HG03196 (cell line): Measurements from ENCODE around the gene GIMAP5.

Experiments used
- ATAC-seq: cut with Tn5 transposase; IDR thresholded peaks from one replicate; pipeline ENCODE4 v1.9.1; 2021; ENCODE audit not compliant: unreplicated experiment

Gene GIMAP5

DNA sequence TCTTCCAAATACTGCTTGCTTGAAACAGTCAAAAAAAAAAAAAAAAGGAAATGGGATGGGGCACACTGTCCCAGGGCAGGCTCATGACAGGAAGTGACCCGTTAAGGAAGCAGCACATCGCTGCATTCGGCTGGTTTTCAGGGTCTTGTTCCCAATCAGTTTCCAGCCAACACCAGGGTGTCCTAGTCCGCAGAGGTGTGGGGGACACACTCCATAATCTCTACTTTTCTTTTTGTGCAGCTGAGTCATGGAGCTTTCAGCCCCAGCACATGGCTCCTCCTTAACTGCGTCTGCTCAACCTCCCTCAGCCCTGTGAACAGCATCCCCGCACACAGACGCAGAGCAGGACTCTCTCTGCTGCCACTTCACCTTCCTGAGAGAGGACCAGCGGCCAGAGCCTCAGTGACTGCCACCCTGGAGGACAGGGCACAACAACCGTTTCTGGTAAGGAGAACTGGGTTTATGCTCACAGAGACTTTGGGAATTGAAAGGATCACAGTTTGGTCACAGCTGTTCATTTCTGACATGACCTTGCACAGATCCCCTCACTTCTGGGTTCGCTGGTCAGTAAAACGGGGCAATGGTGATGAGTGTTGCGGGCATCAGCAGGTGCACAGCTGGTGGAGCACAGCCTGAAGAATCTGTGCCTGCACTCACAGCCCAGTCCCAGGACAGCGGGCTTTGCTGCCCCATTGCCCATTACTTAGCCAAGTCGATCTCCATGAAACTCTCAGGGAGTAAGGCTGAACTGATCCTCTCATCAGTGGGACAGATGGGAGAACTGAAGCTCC is at the start of gene GIMAP5:
Gene GIMAP5 (plus strand): TSS at position 154 of the 791 bp plus-strand sequence. CDS start 3,467 bp downstream, outside the sequence.
- no peak for ATAC-seq

DNA sequence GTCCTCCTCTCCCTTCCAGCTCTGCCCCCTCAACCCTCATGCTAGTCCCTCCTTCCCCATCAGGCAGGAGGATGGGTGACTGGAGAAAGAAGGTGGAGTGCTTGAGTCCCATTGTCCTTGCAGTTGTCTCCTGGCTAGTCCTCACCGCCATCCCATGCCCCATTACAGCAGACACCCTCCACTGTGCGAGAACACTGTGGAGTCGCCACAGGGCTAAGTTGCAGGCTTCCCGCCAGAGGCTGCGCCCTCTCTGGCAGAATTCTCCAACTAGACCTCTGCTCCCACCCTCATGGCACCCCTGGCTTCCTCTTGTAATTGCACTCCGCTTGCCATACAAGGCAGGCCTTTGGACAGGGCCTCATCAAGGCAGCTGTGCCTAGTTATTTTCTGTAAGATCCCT is 48.6 kb upstream of the GIMAP5 start:
- no peak for ATAC-seq

DNA sequence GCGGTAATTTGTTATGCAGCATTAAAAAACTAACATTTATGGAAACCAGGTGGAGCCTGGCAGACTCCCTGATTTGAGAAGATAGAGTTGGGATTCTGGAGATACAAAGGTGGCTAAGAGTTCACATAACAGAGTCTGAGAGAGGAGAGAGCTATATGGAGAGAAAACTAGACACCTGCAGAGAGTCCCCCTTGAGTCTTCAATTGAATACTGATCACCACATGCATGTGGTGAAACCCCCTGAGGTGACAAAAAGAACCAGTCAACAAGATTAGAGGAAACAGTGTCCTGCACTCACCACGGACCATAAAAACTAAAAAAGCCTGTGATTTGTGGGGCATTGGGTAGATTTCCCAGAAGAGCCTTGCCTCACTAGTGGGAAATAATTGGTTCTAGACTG is 41.6 kb upstream of the GIMAP5 start:
- no peak for ATAC-seq

DNA sequence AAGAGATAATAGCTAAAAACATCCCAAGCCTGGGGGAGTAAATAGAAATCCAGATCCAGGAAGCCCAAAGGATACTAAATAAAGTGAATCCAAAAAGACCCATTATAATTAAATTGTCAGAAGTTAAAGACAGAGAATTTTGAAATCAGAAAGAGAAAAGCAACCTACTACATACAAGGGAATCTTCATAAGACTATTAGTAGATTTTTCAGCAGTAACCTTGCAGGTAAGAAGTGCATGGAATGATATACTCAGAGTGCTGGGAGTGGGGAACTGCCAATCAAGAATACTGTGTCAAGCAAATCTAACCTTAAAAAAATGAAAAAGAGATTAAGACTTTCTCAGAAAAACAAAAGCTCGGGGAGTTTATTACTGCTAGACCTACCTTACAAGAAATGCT is 34.0 kb upstream of the GIMAP5 start:
- ATAC-seq, result no peak

DNA sequence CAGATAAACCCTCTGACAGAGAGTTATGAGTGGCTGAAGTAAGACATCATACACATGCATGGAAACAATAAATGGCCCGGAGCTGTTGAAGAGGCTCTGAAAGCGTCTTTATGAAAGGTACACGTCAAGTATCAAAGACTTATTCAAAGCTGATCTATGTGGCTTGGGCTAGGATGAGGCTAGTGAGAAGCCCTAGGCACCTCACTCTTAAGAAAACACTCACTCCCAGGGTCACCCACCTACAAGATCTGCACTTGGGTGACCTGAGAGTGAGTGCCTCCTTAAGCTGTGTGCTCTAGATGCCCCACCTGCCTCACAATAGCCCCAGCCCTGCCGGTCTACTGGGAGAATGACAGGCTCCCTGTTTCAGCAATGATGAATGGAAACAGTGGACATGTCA is 21.9 kb upstream of the GIMAP5 start:
- ATAC-seq, result no peak

DNA sequence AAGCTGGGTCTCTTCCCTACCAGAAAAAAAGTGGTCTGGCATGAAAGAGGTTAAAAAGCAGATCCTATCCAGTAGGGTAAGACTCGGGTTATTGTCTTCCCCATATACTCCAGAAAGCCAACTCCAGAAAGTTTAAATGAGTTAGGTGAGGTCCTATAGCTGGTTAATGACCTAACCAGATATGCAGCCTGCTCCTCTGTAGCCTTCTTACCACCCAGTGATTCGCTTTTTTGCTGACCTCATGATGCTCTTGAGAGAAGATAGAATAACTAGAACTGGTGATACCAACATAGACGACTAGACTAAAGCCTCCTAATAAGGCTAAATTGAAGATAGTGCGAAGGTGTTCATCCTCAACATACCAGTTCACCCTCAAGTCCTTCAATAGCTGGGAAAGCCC is 21.5 kb upstream of the GIMAP5 start:
- ATAC-seq, result no peak

DNA sequence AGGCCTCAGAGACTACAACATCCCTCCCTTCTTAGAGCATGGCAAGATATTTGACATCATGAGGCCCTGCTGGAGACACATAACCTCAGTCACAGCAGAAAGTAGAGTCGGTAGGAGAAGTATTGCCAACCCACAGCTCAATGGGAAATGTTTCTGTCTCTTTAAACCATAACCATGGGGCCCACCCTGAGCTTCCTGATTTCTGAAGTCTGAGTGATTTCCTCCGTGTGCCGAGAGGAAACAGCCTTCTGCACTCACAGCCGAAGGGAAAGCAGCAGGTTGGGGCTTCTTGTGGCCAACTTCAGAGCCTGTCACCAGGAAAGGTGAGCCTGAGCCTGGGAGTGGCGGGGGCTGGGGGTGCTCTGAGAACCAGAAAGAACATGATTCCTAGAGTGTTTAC is 20.9 kb upstream of the GIMAP5 start, which contains the start of gene GIMAP1:
Gene GIMAP1 (plus strand): TSS at position 246 of the 400 bp plus-strand sequence. CDS start 2,435 bp downstream, outside the sequence.
- peak; percentile 79 for ATAC-seq

DNA sequence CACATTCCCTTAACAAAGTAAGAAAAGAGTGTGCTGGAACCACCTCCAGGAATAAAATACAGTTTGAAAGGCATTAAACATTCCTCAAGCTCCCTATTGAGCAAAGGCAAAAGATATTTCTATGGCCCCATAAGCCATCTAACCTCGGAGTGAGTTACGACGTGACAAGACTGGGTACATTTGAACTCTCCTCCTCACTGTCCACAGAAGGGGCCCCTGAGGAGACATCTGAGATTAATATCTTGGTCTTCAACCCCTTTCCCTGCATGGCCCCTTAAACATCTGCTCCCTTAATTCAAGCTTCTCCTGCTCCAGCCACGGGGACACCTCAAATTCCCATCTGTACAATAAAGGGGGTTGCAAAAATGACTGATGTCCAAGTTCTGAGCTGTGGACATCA is 20.3 kb upstream of the GIMAP5 start:
- no peak for ATAC-seq

DNA sequence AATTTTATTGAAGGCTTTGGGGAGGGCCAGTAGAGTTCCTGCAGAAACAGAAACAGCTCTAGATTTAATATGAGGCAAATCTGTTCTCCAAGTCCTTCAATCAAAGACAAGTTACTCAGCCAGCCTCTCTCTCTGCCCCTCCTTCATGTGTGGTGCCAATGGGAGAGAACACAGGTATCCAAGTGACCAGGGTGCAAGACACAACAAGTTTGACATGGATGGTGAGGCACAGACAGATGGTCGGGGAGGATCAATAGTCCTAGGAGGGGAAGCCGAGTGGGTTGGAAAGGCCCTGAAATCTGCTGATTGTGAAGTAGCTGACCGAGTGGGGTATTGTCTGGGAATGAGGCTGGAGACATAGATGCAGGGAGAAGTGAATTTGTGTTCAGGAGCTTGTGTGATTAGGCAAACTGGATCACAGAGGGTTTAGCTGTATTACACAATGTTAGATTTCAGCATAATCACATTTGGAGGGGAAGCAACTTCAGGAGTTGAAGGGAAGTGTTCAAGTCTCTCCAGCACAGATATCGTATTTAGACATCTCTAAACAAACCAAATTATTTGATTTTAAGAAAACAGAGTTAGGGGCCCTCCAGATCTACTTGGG is 19.3 kb upstream of the GIMAP5 start:
- ATAC-seq, result no peak

DNA sequence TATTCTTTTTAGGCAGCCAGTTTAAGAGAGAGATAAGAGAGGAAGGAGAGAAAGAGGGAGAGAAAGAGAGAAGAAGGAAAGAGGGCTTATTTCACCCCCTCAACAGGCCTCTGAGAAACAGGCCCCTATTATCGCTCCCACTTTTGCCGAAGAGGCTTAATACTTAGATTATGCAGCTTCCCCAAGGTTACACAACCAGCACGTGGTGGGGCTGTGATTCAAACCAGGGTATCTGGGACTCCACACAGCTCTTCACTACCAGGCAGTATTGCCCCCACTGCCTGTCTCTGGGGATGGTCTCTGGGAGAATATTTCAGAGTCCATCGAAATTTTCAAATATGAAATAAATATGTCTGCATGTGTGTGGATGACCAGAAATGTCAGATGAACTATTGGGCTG is 17.8 kb upstream of the GIMAP5 start:
- ATAC-seq, result no peak

DNA sequence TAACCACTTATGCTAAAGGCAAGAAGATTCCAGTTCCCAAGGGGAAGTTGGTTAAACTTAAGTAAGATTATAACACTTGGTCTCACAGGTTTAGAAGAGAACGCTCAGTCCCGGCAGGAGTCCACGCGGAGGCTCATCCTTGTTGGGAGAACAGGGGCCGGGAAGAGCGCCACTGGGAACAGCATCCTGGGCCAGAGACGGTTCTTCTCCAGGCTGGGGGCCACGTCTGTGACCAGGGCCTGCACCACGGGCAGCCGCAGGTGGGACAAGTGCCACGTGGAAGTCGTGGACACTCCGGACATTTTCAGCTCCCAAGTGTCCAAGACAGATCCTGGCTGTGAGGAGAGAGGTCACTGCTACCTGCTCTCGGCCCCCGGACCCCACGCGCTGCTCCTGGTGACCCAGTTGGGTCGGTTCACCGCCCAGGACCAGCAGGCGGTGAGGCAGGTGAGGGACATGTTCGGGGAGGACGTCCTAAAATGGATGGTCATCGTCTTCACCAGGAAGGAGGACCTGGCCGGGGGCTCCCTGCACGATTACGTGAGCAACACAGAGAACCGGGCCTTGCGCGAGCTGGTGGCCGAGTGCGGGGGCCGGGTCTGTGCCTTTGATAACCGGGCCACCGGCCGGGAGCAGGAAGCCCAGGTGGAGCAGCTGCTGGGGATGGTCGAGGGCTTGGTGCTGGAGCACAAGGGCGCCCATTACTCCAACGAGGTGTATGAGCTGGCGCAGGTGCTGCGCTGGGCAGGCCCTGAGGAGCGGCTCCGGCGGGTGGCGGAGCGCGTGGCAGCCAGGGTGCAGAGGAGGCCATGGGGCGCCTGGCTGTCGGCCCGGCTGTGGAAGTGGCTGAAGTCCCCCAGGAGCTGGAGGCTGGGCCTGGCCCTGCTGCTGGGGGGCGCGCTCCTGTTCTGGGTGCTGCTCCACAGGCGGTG is 17.0 kb upstream of the GIMAP5 start:
- ATAC-seq, result no peak

DNA sequence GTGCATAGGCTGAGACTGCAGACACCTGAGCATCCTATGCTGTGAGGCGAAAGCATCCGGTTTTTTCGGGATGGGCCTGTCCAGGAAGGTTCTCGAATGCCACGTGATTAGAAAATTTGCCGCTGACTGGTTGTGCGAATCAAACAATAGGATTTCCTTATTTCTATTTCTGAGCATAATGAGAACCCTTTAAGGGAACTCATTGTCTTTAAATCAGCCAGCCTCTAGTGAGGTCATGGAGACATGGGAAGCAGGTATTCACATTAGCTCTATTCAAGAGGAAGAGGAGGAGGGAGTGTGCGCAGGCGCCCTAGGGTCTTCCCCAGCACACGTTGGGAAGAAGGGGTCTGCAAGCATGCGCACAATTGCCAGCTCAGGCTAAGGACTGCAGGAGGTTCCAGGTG is 15.2 kb upstream of the GIMAP5 start:
- no peak for ATAC-seq

DNA sequence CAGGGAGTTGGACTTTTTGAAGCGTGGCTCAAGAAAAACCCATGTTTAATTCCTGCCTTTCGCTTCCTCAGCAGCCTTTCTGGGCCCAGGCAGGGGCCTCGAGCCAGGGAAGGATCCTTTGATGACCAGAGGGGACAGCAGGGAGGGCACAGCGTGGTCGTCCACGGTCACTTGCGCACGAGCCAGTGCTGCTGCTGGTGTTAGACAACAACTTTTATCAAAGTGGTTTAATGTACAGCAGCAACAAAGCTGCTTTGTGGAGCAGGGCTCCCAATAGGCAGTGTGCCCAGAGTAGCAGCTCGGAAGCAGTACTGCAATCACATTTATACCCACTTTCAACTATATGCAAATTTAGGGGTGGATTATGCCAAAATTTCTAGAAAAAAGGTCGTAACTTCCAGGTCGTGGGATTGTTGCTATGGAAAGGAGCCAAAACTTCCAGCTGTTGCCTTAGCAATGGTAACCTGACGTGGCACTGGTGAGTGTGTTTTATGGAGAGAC is 14.7 kb upstream of the GIMAP5 start:
- ATAC-seq, result no peak

DNA sequence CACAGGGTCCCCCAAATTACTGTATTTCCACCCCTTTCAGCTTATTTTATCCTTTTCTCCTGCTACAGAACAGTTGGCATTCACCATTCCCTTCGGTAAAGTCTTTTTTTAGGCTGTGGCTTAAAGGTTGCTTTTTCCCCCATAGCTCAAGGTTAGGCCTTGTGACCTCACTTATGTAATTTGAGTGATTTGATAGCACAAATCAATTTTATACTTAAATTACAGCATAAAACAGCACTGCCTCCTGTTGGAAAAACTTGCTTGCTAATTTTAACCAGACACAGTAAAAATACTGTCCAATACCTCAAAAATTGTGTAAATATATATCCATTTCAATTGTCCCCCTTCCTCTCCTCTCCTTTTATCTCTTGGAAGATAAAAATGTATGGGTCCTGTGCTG is 13.8 kb upstream of the GIMAP5 start:
- ATAC-seq, result no peak

DNA sequence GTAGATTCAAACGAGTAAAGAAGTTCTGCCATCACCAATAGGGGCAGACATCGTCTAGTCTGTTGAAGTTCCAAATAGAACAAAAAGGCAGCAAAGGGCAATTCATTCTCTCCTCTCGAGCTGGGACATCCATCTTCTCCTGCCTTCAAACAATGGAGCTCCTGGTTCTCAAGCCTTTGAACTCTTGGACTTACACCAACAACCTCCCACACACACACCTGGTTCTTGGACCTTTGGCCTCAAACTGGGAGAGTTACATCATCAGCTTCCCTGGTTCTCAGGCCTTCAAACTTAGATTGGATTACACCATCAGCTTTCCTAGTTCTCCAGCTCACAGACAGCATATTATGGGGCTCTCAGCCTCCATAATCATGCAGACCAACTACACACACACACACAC is 9.8 kb upstream of the GIMAP5 start:
- no peak for ATAC-seq

DNA sequence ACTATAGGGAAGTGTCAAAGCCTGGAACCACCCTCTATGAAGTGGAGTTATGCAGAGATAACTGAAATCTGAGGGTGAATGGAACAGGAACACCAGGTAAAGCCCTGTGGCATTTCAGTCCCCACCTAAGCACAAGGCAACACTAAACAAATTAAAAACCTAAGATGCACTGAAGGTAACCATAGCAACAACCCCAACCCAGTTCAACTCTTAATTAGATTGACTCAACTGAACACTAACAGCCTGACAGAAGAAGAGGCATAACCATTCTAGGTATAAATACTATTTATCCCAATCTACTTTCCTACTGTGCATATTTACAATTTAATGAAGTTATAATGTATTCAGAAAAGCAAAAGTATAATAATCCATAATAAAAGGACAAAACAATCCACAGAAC is 9.2 kb upstream of the GIMAP5 start:
- no peak for ATAC-seq

DNA sequence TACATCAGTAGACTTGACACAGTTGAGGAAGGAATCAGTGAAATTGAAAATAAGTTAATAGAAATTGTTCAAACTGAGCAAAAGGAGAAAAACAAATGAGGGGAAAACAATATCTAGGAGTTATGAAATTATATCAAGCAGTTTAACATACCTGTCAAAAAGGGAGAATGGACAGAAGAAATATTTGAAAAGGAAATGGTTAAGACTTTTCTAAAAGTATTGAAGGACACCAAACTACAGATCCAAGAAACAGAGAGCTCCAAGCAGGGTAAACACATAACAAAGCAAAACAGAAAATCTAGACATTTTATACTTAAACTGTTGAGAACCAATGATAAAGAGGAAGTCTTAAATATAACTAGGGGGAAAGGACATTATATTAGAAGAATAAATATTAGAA is 8.6 kb upstream of the GIMAP5 start:
- ATAC-seq, result no peak

DNA sequence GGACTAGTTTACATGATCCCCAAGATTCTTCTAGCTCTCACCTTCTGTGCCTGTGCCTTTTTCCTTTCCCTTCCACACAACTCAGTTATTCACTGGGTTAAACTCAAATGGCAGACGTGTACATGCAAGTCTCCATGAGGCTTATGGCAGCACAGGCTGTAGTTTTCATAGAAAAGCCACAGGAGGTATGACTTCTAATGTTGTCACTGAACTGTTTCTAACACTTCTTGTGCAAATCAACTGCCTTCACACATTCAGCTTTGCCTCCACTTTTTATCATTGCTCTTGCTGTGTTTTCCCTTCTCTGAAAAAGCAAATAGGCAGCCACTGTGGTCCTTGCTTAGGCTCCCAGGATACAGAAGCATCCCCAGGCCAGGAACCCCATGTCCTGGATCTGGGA is 5.3 kb upstream of the GIMAP5 start:
- ATAC-seq, result no peak

DNA sequence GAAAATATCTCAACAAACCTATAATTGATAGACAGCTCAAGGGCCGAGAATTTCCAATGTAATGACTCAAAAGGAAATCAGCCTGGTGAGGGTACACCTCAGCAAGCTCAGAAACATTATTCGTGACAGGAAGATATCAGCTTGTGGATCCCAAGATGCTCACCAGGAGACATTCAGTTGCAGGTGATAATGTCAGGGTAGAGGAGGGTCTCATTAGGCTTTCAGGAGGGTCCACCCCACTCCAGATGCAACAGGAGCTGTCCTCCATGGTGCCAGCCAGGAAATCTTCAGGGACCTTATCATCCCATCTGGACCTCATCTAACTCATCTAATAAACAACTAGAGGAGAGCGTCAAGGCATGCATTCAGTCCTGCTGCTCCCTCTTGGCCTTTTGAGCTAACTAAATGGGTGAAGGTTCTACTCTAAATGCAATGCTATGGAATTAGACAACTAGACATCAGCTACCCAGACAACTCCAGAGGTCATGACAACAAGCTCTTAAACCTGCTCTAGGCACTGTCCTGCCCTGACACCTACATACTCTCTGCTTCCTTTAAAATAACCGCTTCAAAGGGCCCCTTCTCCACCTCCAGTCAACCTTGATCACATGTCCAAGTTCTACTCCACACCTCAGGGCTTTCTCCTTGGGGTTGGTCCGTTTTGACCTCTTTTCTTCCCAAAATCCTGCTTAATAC is 4.3 kb upstream of the GIMAP5 start:
- ATAC-seq, result no peak

DNA sequence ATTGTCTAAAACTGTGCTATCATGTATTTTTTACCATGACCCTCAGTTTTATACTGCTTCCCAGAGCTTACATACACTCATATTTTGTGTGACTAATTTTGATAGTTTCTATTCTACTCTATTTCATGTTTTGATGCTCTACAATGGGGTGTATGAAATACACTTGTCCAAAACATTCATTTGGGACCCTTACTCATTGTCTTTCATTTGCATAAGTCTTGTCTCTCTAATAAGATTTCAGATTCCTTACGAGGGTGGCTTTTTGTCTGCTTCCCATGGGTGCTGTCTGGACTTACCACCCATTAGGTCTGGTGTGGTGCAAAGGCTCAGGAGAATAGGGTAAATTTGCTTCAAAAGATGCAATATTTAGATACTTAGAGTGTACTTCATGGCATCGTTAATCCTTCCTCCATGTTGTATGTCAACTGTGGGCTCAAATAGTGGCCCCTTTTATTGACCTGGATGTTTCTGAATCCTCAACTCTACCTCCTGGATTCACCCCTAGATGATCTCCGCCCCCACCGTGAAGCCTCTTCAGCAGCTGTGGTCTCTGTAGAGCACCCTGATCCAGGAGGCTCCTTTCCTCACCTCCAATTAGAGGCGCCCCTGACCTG is 3.6 kb upstream of the GIMAP5 start:
- ATAC-seq, result no peak
